22Rv1 (cell line): ENCODE measurements around the gene CCL13.

Experiments used
- H3K27ac ChIP-seq: fragments of 450-650 bp; 2 replicates; pipeline ENCODE4 v1.5.1; 2017
- CTCF ChIP-seq: fragments of 450-650 bp; IDR thresholded peaks from 2 replicates; pipeline ENCODE4 v1.5.1; 2017; ENCODE audit warnings: mild to moderate bottlenecking
- ZFX ChIP-seq: fragments of 450-650 bp; IDR thresholded peaks from 2 replicates; pipeline ENCODE4 v1.6.1; 2017; ENCODE audit warnings: antibody characterized with exemption, borderline replicate concordance

The CCL13 gene

DNA sequence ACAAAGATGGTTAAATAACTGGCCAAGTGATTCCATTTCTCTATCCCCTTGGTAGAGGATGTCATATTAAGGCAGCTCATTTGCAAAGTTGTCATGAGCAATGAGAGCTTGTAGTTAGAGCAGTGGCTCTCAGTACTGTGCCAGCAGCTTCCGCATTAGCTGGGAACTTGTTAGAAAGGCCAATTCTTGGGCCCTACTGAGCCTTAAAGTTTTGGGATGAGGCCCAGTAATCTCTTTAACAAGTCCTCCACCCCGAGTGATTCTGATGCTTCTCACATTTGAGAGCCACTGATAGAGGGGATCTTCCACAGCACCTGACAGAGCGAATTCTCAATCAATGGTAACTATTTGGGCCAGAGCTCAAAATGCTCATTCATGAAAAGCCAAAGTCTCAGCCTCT lies 26.9 kb downstream of the CCL13 start:
- no peak for TF ChIP-seq ZFX
- no peak overlapping the region for H3K27ac ChIP-seq

- TF ChIP-seq ZFX, result no peak
- no peak for TF ChIP-seq CTCF
- H3K27ac ChIP-seq, result no peak overlapping the region
Observed at GRCh38 chr17:34384271-34384670, 28.0 kb downstream of the CCL13 start.

GRCh38 chr17:34384822-34385605 lies 28.7 kb downstream of the CCL13 start:
- H3K27ac ChIP-seq, result no peak overlapping the region
- no peak for TF ChIP-seq ZFX
- no peak for TF ChIP-seq CTCF

DNA sequence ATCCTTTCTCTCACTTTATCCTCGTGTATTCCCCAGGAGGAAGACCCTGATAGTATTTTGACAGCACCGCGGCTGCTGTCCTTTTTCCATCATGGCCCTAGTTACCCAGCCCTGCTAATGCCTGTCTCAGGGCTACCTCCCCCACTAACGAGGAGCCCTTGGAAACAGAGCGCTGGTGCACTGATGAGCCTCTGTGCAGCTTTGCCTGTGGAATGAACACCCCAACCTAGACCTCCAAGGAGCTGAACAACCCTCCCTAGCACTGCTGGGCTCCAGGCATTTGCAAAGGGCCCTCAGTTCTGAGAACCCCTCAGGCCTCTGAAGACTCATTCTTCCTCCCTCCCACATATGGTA lies 30.0 kb downstream of the CCL13 start:
- TF ChIP-seq CTCF (no peak), ZFX (no peak)
- H3K27ac ChIP-seq, result no peak overlapping the region

- TF ChIP-seq ZFX (no peak), CTCF (no peak)
- H3K27ac ChIP-seq, result no peak overlapping the region
Observed at GRCh38 chr17:34386697-34387550, 30.6 kb downstream of the CCL13 start.

DNA sequence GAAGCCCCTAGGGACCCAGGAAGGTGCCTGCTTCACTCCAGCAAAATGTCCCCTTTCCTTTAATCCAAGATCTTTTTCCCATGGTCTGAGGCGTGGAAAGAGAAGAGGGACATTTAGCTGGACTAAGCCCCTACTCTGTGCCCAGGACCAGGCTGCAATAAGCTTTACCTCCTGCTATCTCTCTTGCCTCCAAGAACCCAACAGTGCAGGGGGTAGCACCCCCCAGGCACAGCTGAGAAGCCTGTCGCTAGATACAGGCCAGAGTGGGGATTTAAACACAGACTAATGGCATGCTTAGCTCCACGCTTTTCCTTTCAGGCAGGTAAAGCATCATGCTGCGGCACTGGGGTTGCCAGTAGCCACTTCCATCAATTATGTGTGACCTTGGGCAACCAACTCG lies 31.3 kb downstream of the CCL13 start:
- H3K27ac ChIP-seq, result no peak overlapping the region
- TF ChIP-seq CTCF, result no peak
- no peak for TF ChIP-seq ZFX

DNA sequence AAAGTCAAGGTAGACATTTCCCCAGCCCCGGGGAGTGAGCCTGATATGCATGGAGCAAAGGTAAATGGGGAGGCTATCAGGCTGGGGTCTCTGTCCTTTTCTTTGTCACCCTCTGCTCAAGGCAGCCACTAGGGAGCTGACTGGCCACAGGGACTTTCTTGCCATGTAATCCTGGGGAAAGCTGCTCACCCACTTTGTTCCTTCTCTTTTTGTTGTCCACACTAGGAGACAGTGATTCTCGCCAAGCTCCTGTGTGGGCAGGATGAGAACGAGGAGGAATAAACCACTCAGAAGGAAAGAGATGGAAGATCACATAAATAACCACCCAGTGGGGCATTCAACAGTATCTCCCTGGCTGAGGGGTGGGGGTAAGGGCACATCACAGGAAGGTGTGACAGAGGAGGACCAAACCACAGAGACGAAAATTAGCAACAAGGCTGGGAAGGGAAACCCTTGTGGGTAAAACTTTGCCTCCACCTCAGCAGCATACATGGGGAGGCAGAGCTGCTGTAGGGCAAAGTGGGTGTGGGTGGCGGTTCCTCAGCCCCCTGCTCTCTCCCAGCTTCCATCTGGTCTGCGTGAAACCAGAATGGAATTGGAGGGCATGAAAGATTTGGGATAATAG lies 33.0 kb downstream of the CCL13 start:
- no peak overlapping the region for H3K27ac ChIP-seq
- TF ChIP-seq ZFX (no peak), CTCF (no peak)
